Psoas muscle (tissue), 8 donors: ENCODE data around the gene LMBR1. TPM values are rescaled to one million over a fixed set of nuclear protein-coding genes. Genes with fewer than 3 reads are reported as not detected.
"Not testable (repeated sequence)": the region's sequence is repeated elsewhere in the genome, so short reads cannot be mapped to it uniquely, and the experiment has no call there.

Source experiments
- ATAC-seq, 4 donors: fragments of 200-7000 bp; cut with Tn5 transposase; one replicate each; pipeline ENCODE4 v1.9.1; 2020; ENCODE audit warnings: moderate library complexity in 3 of 4, mild to moderate bottlenecking in 2 of 4
- DNase-seq, 2 donors: peaks; one replicate each; pipeline ENCODE4 v3.0.0-alpha.2; 2020
- H3K27ac ChIP-seq: fragments of 200-600 bp; one replicate; pipeline ENCODE4 v1.8.0; 2022
- H3K27me3 ChIP-seq, 3 donors: fragments of 200-600 bp in 1 of 3; one replicate each; pipeline versions ENCODE4 v1.6.1 to v1.8.0; 2013 to 2022; ENCODE audit warnings: low read length in 2 of 3, mild to moderate bottlenecking in 2 of 3, moderate library complexity in 1 of 3; ENCODE audit not compliant: insufficient read depth in 3 of 3
- H3K36me3 ChIP-seq, 2 donors: fragments of 200-600 bp in 1 of 2; one replicate each; pipeline versions ENCODE4 v1.6.1 to v1.8.0; 2013 to 2022; ENCODE audit warnings: low read depth in 1 of 2, mild to moderate bottlenecking in 1 of 2, moderate library complexity in 1 of 2; ENCODE audit not compliant: insufficient read depth in 1 of 2
- H3K4me1 ChIP-seq: fragments of 200-600 bp; one replicate; pipeline ENCODE4 v1.8.0; 2022
- H3K4me3 ChIP-seq: fragments of 200-600 bp; one replicate; pipeline ENCODE4 v1.8.0; 2022; ENCODE audit warnings: mild to moderate bottlenecking
- H3K9me3 ChIP-seq: fragments of 200-600 bp; one replicate; pipeline ENCODE4 v1.8.0; 2022
- WGBS, 3 donors: extraction: QIAGEN DNeasy Blood & Tissue Kit; methylation state at CpG; one replicate each; pipeline versions ENCODE4 v1.1.6 to v1.1.7; 2013; 5-methylcytosine and 5-hydroxymethylcytosine counted together
- intact Hi-C, 2 donors: fragments of 100-400 bp; cut with DNase I; formaldehyde crosslinking; loops; one replicate each; pipeline versions ENCODE4 v1.11.0 to v1.14.2; 2022
- polyA plus RNA-seq, 3 donors: library from polyadenylated mRNA; stranded (reverse); fragments of 200-250 nt; gene quantifications; one replicate each; pipeline ENCODE4 v1.2.3, GENCODE V29; 2013
- total RNA-seq, 4 donors: library from RNA; stranded (reverse); fragmentation: NEBNext Ultra II Directional in 2 of 4; extraction: Animal tissue kit (Norgen Biotek cat#: 25700) in 2 of 4; gene quantifications; one replicate each; pipeline versions ENCODE4 v1.2.1 to v1.2.4, GENCODE V29; 2021 to 2023
- TF ChIP-seq, protein P1 (sequence below): fragments of 200-600 bp; IDR thresholded peaks from one replicate; pipeline ENCODE4 v1.8.0; 2022; ENCODE audit warnings: antibody characterized with exemption
- donor health status: healthy with polysubstance abuse.
- donor health status: DM: no; HTN: no; CAD: no; lungs with moderate emphysema.
- donor health status: Bipolar disorder and iron deficiency.
- donor health status: healthy.
- donor health status: DM: yes; HTN: yes; CAD: no.
- donor health status: DM: no; HTN: no; CAD: no.
- donor health status: DM: no; HTN: no; CAD: no.
- donor health status: DM: yes; HTN: yes; CAD: no.

The LMBR1 gene
- total and polyA plus RNA-seq, 7 donors: 6.4 to 33.3 (median 21.7) TPM

DNA sequence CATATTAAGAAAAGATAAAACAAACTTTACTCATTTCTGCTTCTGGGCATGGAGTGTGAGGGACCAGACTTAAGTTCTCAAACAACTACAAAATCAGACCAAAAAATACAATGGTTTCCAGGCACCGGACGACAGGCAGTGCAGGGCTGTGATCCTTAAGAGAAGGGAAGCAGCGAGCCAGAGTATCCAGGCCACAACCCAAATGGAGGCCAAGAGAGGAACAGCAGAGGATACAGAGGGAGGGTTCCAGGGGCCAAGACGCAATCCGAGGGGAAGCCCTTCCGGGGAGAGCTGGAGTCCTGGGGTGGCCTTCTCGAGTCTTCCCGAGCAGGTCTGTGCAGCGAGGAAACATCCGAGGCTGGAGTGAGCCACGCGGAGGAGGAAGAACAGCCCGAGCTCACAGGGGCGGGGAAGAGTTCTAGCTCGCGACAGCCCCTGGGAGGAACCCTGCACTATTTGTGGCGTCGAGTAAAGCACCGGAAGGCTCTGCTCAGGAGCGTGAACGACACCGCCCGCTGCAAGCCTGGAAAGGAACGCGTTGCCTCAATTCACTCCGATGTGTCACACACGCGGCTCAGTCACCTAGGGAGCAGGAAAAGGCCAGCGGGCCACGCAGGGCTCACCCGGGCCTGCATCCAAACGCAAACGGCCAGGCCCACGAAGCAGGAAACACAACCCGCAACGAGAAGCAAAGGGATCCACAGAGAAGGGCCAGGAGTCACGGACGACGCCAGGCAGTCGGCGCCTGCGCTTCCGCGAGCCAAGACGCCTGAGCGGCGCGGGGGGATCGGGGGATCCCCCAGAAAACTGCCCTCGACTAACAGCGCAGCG, 253.3 kb downstream of the LMBR1 start:
- H3K9me3 ChIP-seq: peaks cover 6% of the 10 kb centered on the region
- TF ChIP-seq, protein P1, sequence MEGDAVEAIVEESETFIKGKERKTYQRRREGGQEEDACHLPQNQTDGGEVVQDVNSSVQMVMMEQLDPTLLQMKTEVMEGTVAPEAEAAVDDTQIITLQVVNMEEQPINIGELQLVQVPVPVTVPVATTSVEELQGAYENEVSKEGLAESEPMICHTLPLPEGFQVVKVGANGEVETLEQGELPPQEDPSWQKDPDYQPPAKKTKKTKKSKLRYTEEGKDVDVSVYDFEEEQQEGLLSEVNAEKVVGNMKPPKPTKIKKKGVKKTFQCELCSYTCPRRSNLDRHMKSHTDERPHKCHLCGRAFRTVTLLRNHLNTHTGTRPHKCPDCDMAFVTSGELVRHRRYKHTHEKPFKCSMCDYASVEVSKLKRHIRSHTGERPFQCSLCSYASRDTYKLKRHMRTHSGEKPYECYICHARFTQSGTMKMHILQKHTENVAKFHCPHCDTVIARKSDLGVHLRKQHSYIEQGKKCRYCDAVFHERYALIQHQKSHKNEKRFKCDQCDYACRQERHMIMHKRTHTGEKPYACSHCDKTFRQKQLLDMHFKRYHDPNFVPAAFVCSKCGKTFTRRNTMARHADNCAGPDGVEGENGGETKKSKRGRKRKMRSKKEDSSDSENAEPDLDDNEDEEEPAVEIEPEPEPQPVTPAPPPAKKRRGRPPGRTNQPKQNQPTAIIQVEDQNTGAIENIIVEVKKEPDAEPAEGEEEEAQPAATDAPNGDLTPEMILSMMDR: no peak
- peak; percentile 13 to 56 (median 43) for ATAC-seq
- no peaks in the 10 kb centered on the region for H3K4me1 ChIP-seq
- intact Hi-C loops: no loop called here
- peaks cover 0 to 9% (median 0%) of the 10 kb centered on the region in 3 donors for H3K27me3 ChIP-seq
- no peaks in the 10 kb centered on the region for H3K36me3 ChIP-seq
- peak in 1 of 2 donors; percentile 59 for DNase-seq
- H3K4me3 ChIP-seq: peak overlapping the region; percentile 86
- H3K27ac ChIP-seq: peak overlapping the region; percentile 80
- WGBS, 3 donors: 40 to 50% (median 46%) methylated on average over 49 to 52 of the region's 52 CpGs

DNA sequence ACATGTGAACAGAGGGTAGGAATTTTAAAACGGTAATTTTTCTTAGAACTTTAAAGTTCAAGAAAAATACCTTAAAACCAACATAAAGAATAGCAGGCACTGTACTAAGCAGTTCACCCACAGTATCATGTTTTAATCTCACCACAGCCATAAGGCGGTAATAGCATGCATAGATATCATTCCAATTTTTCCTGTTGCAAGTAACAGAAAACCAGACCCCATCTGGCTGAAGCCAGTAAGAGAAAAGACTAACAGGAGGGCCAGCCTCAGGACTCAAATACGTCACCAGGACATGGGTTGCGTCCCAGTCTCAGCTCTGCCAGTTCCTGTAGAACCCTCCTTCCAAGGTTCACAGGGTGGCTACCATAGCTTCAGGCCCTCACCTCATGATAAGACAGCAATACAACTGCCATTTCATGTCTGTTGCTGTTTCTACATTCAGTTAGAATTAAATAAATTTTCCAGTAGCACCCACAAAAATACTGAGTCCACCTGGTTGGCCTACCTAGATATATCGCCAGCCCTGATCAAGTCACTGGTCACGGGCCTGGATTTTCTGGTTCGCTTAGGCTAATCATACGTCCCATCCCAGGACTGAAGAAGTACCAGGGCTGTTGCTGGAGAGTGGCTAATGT, 254.4 kb downstream of the LMBR1 start:
- TF ChIP-seq, protein P1: no peak
- Histone ChIP-seq H3K27me3 (peaks cover 0 to 9% (median 0%) of the 10 kb centered on the region in 3 donors), H3K4me1 (no peaks in the 10 kb centered on the region), H3K4me3 (no peak overlapping the region), H3K36me3 (no peaks in the 10 kb centered on the region), H3K9me3 (peaks cover 6% of the 10 kb centered on the region), H3K27ac (no peak overlapping the region)
- intact Hi-C loops: no loop called here
- WGBS, 3 donors: 92 to 96% (median 94%) methylated on average over 8 of the region's 8 CpGs
- DNase-seq (no peak), ATAC-seq (no peak)

DNA sequence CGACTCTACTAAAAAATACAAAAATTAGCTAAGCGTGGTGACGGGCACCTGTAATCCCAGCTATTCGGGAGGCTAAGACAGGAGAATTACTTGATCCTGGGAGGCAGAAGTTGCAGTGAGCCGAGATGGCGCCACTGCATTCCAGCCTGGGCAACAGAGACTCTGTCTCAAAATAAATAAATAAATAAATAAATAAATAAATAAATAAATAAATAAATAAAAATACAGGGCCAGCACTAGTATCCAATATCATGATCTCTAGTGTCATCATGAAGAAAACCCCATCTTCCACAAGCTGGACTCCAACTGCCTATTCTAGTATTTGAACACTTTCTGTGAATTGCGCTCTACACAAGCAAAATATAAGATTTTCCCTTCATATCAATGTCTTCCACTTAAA, 255.9 kb downstream of the LMBR1 start:
- intact Hi-C loops, H3K27ac ChIP-seq, H3K36me3 ChIP-seq, H3K27me3 ChIP-seq, H3K4me1 ChIP-seq, H3K9me3 ChIP-seq, H3K4me3 ChIP-seq, ATAC-seq, DNase-seq: not testable (repeated sequence)
- 98 to 99% (median 98%) methylated on average over 7 of the region's 7 CpGs for WGBS, 3 donors

DNA sequence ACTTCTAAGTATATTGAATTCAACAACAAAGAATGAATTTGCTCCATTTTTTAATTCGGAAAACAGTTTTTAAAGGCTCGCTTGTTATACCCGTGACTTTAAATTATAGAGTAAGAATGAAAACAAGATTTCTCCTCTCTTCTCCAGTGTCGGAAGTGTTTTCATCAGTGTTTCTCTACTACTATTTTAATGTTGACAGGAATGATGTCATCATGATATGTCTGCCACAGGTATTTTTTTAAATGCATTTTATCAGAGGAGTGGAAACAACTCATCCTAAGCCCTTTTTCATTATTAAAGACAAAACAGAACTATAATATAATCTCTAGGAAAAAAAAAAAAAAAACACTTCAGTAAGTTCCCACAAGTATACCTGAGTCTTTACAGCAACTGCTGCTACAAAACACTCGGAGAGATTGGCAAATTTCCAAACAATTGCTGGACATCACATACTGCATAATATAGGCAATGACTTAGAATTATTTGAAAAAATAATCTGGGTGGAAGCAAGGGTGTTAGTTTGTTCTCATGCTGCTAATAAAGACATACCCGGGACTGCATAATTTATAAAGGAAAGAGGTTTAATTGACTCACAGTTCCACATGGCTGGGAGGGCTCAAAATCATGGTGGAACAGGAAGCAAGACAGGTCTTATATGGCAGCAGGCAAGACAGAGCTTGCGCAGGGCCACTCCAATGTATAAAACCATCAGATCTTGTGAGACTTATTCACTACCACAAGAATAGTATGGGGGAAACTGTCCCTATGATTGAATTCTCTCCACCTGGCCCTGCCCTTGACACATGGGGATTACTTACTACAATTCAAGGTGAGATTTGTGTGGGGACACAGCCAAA, 257.2 kb downstream of the LMBR1 start:
- Histone ChIP-seq H3K27ac (no peak overlapping the region), H3K27me3 (peaks cover 0 to 5% (median 3%) of the 10 kb centered on the region in 3 donors), H3K9me3 (peaks cover 6% of the 10 kb centered on the region), H3K36me3 (no peaks in the 10 kb centered on the region), H3K4me3 (no peak overlapping the region), H3K4me1 (no peaks in the 10 kb centered on the region)
- 81 to 84% (median 83%) methylated on average over 7 of the region's 7 CpGs for WGBS, 3 donors
- TF ChIP-seq, protein P1: no peak
- intact Hi-C loops: no loop called here
- DNase-seq: no peak
- ATAC-seq: no peak
